ENCODE data around the gene MYL3. TPM values are rescaled to one million over a fixed set of nuclear protein-coding genes. Genes with fewer than 3 reads are reported as not detected.

MYL3 gene
- total and polyA plus RNA-seq, 2 experiments from 2014 or later: 2,390 to 3,027 TPM

- H3K4me3 ChIP-seq: peak overlapping the region; percentile 62
- H3K27ac ChIP-seq: peak overlapping the region; percentile 100
- H3K36me3 ChIP-seq: peaks cover 48% of the 10 kb centered on the region
- no peak for DNase-seq (ENCODE audit: low read depth in 1 of 2, low spot score in 1 of 2)
- no peak for TF ChIP-seq CTCF (IDR thresholded peaks at IDR 0.05; ENCODE audit: low read depth, low read length)
- no peaks in the 10 kb centered on the region for H3K9me3 ChIP-seq (ENCODE audit: low read depth)
- peaks cover 45% of the 10 kb centered on the region for H3K4me1 ChIP-seq (ENCODE audit: low read depth)
- no peaks in the 10 kb centered on the region for H3K27me3 ChIP-seq
These were observed 4.1 kb downstream of the MYL3 start for GRCh38 chr3:46859001-46859710.

GRCh38 chr3:46858456-46858855, 4.8 kb downstream of the MYL3 start:
- TF ChIP-seq CTCF (IDR thresholded peaks at IDR 0.05; ENCODE audit: low read depth, low read length): no peak
- no peaks in the 10 kb centered on the region for H3K9me3 ChIP-seq (ENCODE audit: low read depth)
- no peak overlapping the region for H3K4me3 ChIP-seq
- H3K27ac ChIP-seq: peak overlapping the region; percentile 100
- H3K36me3 ChIP-seq: peaks cover 48% of the 10 kb centered on the region
- no peaks in the 10 kb centered on the region for H3K27me3 ChIP-seq
- peaks cover 41% of the 10 kb centered on the region for H3K4me1 ChIP-seq (ENCODE audit: low read depth)
- DNase-seq (ENCODE audit: low read depth in 1 of 2, low spot score in 1 of 2): no peak

GRCh38 chr3:46857485-46858341, 5.5 kb downstream of the MYL3 start:
- peak overlapping the region; percentile 100 for H3K27ac ChIP-seq
- DNase-seq (ENCODE audit: low read depth in 1 of 2, low spot score in 1 of 2): no peak

GRCh38 chr3:46856576-46857471, 6.4 kb downstream of the MYL3 start:
- no peak for DNase-seq (ENCODE audit: low read depth in 1 of 2, low spot score in 1 of 2)

More at GRCh38 chr3:46857485-46858341, 5.5 kb downstream of the MYL3 start:
- Histone ChIP-seq H3K4me3 (no peak overlapping the region), H3K9me3 (ENCODE audit: low read depth) (no peaks in the 10 kb centered on the region), H3K36me3 (peaks cover 48% of the 10 kb centered on the region), H3K4me1 (ENCODE audit: low read depth) (peaks cover 41% of the 10 kb centered on the region), H3K27me3 (no peaks in the 10 kb centered on the region)
- no peak for TF ChIP-seq CTCF (IDR thresholded peaks at IDR 0.05; ENCODE audit: low read depth, low read length)

More at GRCh38 chr3:46856576-46857471, 6.4 kb downstream of the MYL3 start:
- Histone ChIP-seq H3K27ac (peak overlapping the region; percentile 100), H3K36me3 (peaks cover 48% of the 10 kb centered on the region), H3K27me3 (no peaks in the 10 kb centered on the region), H3K9me3 (ENCODE audit: low read depth) (no peaks in the 10 kb centered on the region), H3K4me3 (no peak overlapping the region), H3K4me1 (ENCODE audit: low read depth) (peaks cover 41% of the 10 kb centered on the region)
- TF ChIP-seq CTCF (IDR thresholded peaks at IDR 0.05; ENCODE audit: low read depth, low read length): no peak

All from cardiac muscle cell (in vitro differentiated cells and primary cell).